Adrenal gland (tissue), 12 donors: ENCODE measurements around the gene SLF1. TPM values are rescaled to one million over a fixed set of nuclear protein-coding genes. Genes with fewer than 3 reads are reported as not detected.

ENCODE experiments used
- DNase-seq, 7 donors: peaks; one replicate each; pipeline ENCODE4 v3.0.0-alpha.2; 2019 to 2020
- H3K27ac ChIP-seq, 5 donors: fragments of 200-600 bp; sonication (generic) in 4 of 5; 1 replicate in 3 of 5; 2 replicates in 2 of 5; pipeline versions ENCODE4 v1.5.1 to v1.8.0; 2016 to 2020; ENCODE audit warnings: mild to moderate bottlenecking in 1 of 5
- H3K27me3 ChIP-seq: fragments of 200-600 bp; 2 replicates; pipeline ENCODE4 v1.8.0; 2021
- H3K36me3 ChIP-seq, 2 donors: fragments of 200-600 bp; replicated peaks in 1 of 2; 1 replicate in 1 of 2; 2 replicates in 1 of 2; pipeline versions ENCODE4 v1.5.1 to v1.8.0; 2018 to 2022
- H3K4me1 ChIP-seq, 2 donors: fragments of 200-600 bp; replicated peaks in 1 of 2; 1 replicate in 1 of 2; 2 replicates in 1 of 2; pipeline versions ENCODE4 v1.5.1 to v1.8.0; 2018 to 2021
- H3K4me3 ChIP-seq, 4 donors: fragments of 200-600 bp; sonication (generic) in 3 of 4; one replicate each; pipeline ENCODE4 v1.5.1; 2016 to 2018
- H3K9me3 ChIP-seq, 3 donors: fragments of 200-600 bp; sonication (generic) in 1 of 3; replicated peaks in 1 of 3; 1 replicate in 2 of 3; 2 replicates in 1 of 3; pipeline versions ENCODE4 v1.5.1 to v1.8.0; 2016 to 2021
- POLR2A ChIP-seq, 2 donors: fragments of 450-650 bp; IDR thresholded peaks; one replicate each; pipeline ENCODE4 v1.6.1; 2017; ENCODE audit warnings: antibody characterized with exemption in 2 of 2, mild to moderate bottlenecking in 2 of 2, moderate library complexity in 1 of 2
- WGBS, 4 donors: extraction: QIAGEN DNeasy Blood & Tissue Kit in 2 of 4; methylation state at CpG; one replicate each; pipeline versions ENCODE4 v1.1.5 to v1.1.7; 2013 to 2017; 5-methylcytosine and 5-hydroxymethylcytosine counted together
- intact Hi-C, 2 donors: fragments of 100-400 bp; cut with DNase I; formaldehyde crosslinking; loops; one replicate each; pipeline versions ENCODE4 v1.14.1 to v1.15.0; 2022 to 2023
- polyA plus RNA-seq, 3 donors: library from polyadenylated mRNA; stranded (reverse); fragments of 200-250 nt in 2 of 3; fragments of 350-450 nt in 1 of 3; fragmentation: Illumina TruSeq in 1 of 3; extraction: RNeasy Lipid Tissue Mini Kit (QIAGEN cat#74804) in 1 of 3; gene quantifications; one replicate each; pipeline ENCODE4 v1.2.3, GENCODE V29; 2013 to 2014
- total RNA-seq, 9 donors: library from RNA; depleted of rRNA in 4 of 9; stranded (reverse); fragments of >200 nt in 4 of 9; fragments of 120-200 nt in 1 of 9; fragmentation: NEBNext Ultra II Directional in 1 of 9; extraction: Animal tissue kit (Norgen Biotek cat#: 25700) in 1 of 9; gene quantifications; one replicate each; pipeline versions ENCODE4 v1.1.0 to v1.2.4, GENCODE V29; 2013 to 2023
- TF ChIP-seq, protein P1 (sequence below), 6 experiments: fragments of 450-650 bp in 4 of 6; fragments of 200-600 bp in 2 of 6; sonication (generic) in 1 of 6; IDR thresholded peaks; 1 replicate in 5 of 6; 2 replicates in 1 of 6; pipeline versions ENCODE4 v1.5.1 to v1.8.0; 2016 to 2021; ENCODE audit warnings: antibody characterized with exemption in 6 of 6, mild to moderate bottlenecking in 2 of 6, moderate library complexity in 1 of 6
- donor health status: healthy with polysubstance abuse.
- donor health status: Bipolar disorder and iron deficiency.
- donor health status: DM: yes; HTN: yes; CAD: no.
- donor health status: DM: no; HTN: no; CAD: no.
- donor health status: DM: no; HTN: no; CAD: no.
- donor health status: DM: yes; HTN: yes; CAD: no.

Gene SLF1
- total and polyA plus RNA-seq, 12 donors, result 1.3 to 9.8 (median 3.4) TPM

DNA sequence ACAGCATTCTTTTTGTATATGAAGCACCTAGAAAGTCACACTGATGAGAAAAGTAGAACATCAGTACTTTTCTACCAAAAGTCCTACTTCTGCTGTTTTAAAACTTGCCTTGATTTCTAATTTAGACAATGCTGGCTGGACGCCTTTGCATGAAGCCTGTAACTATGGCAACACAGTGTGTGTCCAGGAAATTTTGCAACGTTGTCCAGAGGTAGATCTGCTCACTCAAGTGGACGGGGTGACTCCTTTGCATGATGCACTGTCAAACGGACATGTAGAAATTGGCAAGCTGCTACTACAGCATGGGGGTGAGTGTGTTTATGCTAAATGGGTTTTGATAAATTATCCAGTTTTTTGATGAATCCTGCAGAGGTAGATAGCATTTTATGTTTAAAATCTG, 73.5 kb downstream of the SLF1 start:
- DNase-seq, result peak in 5 of 7 donors; percentile 13 to 59 (median 21)
- Histone ChIP-seq H3K4me3 (no peak overlapping the region), H3K9me3 (no peaks in the 10 kb centered on the region), H3K27me3 (no peaks in the 10 kb centered on the region), H3K27ac (no peak overlapping the region), H3K4me1 (peaks cover 5% of the 10 kb centered on the region in 2 donors), H3K36me3 (no peaks in the 10 kb centered on the region)
- TF ChIP-seq, protein P1, sequence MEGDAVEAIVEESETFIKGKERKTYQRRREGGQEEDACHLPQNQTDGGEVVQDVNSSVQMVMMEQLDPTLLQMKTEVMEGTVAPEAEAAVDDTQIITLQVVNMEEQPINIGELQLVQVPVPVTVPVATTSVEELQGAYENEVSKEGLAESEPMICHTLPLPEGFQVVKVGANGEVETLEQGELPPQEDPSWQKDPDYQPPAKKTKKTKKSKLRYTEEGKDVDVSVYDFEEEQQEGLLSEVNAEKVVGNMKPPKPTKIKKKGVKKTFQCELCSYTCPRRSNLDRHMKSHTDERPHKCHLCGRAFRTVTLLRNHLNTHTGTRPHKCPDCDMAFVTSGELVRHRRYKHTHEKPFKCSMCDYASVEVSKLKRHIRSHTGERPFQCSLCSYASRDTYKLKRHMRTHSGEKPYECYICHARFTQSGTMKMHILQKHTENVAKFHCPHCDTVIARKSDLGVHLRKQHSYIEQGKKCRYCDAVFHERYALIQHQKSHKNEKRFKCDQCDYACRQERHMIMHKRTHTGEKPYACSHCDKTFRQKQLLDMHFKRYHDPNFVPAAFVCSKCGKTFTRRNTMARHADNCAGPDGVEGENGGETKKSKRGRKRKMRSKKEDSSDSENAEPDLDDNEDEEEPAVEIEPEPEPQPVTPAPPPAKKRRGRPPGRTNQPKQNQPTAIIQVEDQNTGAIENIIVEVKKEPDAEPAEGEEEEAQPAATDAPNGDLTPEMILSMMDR (IDR thresholded peaks at IDR 0.05), result no peak
- no peak for TF ChIP-seq POLR2A (IDR thresholded peaks at IDR 0.05)
- intact Hi-C loops, result no loop called here
- 35 to 50% (median 42%) methylated on average over 4 of the region's 4 CpGs for WGBS, 4 donors

DNA sequence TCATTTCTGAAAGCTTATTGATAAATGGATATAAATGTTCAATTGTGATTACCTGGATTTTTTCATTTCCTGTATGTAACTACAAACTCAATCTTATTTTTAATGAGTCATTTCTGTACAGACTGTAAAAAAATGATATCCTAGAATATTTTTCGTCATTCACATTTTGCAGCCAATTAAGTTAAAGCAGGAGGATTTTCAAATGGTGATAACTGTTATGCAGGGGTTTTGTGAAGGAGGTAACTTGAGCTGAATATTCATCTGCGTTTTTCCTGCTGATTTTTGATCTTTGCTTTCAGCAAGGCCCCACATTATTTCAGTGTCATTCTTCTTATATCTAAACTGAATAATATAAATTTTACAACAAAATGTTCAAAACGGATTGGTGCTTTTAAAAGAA, 74.1 kb downstream of the SLF1 start:
- WGBS, 4 donors, result 71 to 85% (median 77%) methylated on average over 3 of the region's 3 CpGs
- Histone ChIP-seq H3K4me3 (no peak overlapping the region), H3K27ac (no peak overlapping the region), H3K36me3 (no peaks in the 10 kb centered on the region), H3K4me1 (peaks cover 5% of the 10 kb centered on the region in 2 donors), H3K27me3 (no peaks in the 10 kb centered on the region), H3K9me3 (no peaks in the 10 kb centered on the region)
- DNase-seq, result no peak
- TF ChIP-seq, protein P1 (IDR thresholded peaks at IDR 0.05), result no peak
- intact Hi-C loops, result no loop called here

DNA sequence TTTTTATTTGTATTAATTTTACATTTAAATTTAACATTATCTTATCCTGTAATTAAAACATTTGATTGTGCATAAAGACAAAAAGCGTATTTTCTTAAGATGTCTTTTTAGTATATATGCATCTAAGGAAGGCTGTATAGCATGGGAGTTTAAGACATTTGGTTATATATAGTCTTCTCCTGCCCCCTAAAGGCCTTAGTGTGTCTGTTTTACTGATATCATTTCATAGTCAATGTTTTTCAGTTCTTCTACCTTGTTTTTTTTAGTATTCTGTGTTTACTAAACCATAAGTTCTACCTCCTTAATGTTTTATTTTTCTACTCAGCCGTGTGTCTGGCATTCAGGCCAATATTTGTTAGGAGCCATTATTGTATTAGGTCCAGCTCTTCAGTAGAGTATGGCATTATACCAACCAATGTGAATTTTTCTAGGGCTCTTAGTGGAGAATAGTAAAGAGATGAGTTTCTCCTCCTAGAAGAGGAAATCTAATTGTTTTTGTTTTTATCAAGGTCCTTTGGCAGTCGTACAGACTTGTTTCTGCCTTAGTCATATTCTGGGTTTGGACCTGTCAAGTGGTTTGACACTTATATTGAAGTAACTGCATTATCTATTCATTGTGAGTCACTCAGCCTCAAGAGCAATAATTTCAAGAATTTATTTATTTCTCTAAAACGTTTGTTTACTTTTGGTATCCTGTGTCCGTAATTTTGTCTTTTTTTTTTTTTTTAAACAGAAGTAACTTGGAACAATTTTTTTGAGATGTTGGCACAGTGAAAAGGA, 74.8 kb downstream of the SLF1 start:
- Histone ChIP-seq H3K9me3 (no peaks in the 10 kb centered on the region), H3K36me3 (no peaks in the 10 kb centered on the region), H3K27me3 (no peaks in the 10 kb centered on the region), H3K4me1 (peaks cover 5% of the 10 kb centered on the region in 2 donors), H3K27ac (no peak overlapping the region), H3K4me3 (no peak overlapping the region)
- 35 to 40% (median 38%) methylated on average over 5 of the region's 5 CpGs for WGBS, 4 donors
- intact Hi-C loops, result no loop called here
- peak in 3 of 7 donors; percentile 10 to 43 (median 31) for DNase-seq
- TF ChIP-seq, protein P1 (IDR thresholded peaks at IDR 0.05), result peak; percentile 22 to 65 (median 48)
- TF ChIP-seq POLR2A (IDR thresholded peaks at IDR 0.05), result no peak

DNA sequence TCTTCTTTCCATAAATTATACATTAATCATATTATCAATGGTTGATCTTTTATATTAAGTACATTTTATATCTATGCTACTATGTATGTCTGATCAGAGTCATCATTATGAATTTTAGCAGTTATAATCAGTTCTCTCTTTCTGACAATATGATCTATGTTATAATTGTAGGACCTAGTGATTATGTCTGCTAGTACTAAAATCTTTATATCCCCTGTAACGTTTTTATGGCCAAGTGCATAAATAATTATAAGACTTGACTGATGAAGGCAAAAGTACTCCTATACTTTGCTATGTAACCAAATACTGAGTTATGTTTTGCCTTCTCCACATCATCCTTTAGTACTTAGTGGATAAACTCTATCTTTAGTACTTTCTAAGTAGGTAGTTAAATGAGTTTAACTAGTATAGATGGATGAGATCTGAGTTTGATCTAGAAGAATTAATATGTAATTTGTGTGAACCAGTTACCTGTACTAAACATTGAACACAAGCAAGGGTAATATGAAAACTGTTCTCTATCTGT, 75.4 kb downstream of the SLF1 start:
- WGBS, 4 donors, result 34 to 52% (median 43%) methylated on average over 1 of the region's 1 CpG
- Histone ChIP-seq H3K27me3 (no peaks in the 10 kb centered on the region), H3K36me3 (no peaks in the 10 kb centered on the region), H3K9me3 (no peaks in the 10 kb centered on the region), H3K4me3 (no peak overlapping the region), H3K4me1 (peaks cover 5% of the 10 kb centered on the region in 2 donors), H3K27ac (no peak overlapping the region)
- TF ChIP-seq POLR2A (IDR thresholded peaks at IDR 0.05), result no peak
- TF ChIP-seq, protein P1 (IDR thresholded peaks at IDR 0.05), result no peak
- DNase-seq, result no peak
- intact Hi-C loops, result no loop called here
